Activated CD4-positive, alpha-beta T cell treated with anti-CD3 and anti-CD28 coated beads, Interleukin-2, amount 10 ng/mL, durations not matched to agents 24 days and 14 days (primary cell): ENCODE results near the gene KCNQ1OT1. TPM values are rescaled to one million over a fixed set of nuclear protein-coding genes. Genes with fewer than 3 reads are reported as not detected.

Experiments
- DNase-seq: peaks from one replicate; pipeline ENCODE4 v3.0.0; 2022
- H3K27ac Mint-ChIP-seq: one replicate; pipeline ENCODE4 v1.8.0; 2022; ENCODE audit warnings: mild to moderate bottlenecking, mixed read lengths
- H3K27me3 Mint-ChIP-seq: one replicate; pipeline ENCODE4 v1.8.0; 2022; ENCODE audit warnings: mixed read lengths
- H3K36me3 Mint-ChIP-seq: one replicate; pipeline ENCODE4 v1.8.0; 2022; ENCODE audit warnings: low read depth, mild to moderate bottlenecking, mixed read lengths
- H3K4me1 Mint-ChIP-seq: one replicate; pipeline ENCODE4 v1.8.0; 2021; ENCODE audit warnings: mixed read lengths
- H3K4me3 Mint-ChIP-seq: one replicate; pipeline ENCODE4 v1.8.0; 2022; ENCODE audit warnings: mild to moderate bottlenecking, moderate library complexity, mixed read lengths
- H3K9me3 Mint-ChIP-seq: one replicate; pipeline ENCODE4 v1.8.0; 2021; ENCODE audit warnings: mixed read lengths
- intact Hi-C: fragments of 100-400 bp; cut with micrococcal nuclease; formaldehyde crosslinking; loops from one replicate; pipeline ENCODE4 v1.15.1; 2023
- total RNA-seq: library from RNA; stranded (reverse); gene quantifications from 2 replicates; pipeline ENCODE4 v1.2.3, GENCODE V29; 2022

Gene KCNQ1OT1
- total RNA-seq, 1 donor from 2014 or later, result 0.61 TPM

DNA sequence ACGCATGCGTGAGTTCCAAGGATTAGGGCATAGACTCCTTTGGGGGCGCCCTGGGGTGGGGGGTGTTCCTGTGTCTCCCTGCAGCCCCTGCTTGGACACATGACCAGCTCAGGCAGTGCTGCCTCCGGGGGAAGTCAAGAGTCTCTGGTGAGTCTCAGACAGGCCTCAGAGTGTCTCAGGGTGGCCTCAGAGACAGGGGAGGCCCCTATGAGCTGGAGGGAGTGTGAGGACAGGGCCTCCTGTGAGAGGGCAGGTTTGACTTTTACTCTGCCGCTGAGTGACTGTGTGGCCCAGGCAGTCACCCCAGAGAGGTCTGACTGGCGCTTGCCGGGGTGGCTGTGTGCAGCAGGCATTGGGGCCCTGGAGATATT, 41.2 kb upstream of the KCNQ1OT1 start:
- DNase-seq, result no peak
- Mint-ChIP-seq H3K9me3 (no peaks in the 10 kb centered on the region), H3K27ac (no peak overlapping the region), H3K4me1 (no peaks in the 10 kb centered on the region), H3K4me3 (no peak overlapping the region), H3K27me3 (no peaks in the 10 kb centered on the region), H3K36me3 (no peaks in the 10 kb centered on the region)
- intact Hi-C loops, result no loop called here

DNA sequence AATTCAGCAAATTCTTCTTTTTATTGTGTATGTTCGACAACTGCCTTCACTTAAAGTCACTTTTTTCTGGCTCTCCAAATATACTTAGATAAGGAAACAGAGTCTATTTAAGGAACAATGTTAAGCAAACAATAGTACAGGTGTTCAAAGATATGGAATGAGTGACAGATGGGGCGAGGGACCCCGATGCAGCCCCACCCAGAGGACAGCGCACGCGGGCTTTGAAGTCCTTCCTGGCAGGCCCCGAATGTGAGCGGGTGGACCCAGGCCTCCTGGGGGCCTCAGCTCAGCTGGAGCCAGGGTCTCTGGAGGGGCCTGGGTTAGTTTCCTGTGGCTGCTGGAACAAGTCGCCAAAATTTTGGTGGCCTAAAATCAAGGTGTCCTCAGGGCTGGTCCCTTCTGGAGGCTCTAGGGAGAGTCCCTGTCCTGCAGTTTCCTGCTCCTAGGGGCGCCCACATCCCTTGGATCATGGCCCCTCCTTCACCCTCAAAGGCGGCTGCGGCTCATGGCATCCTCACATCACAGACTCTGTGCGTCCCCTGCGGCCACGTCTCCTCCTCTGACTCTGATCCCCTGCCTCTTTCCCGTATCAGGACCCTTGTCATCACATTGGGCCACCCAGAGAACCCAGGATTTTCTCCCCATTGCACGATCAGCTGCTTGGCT, 40.6 kb upstream of the KCNQ1OT1 start:
- H3K36me3 Mint-ChIP-seq, result no peaks in the 10 kb centered on the region
- H3K4me1 Mint-ChIP-seq, result no peaks in the 10 kb centered on the region
- H3K27me3 Mint-ChIP-seq, result no peaks in the 10 kb centered on the region
- intact Hi-C loops, result no loop called here
- no peaks in the 10 kb centered on the region for H3K9me3 Mint-ChIP-seq
- no peak for DNase-seq
- H3K4me3 Mint-ChIP-seq, result no peak overlapping the region
- no peak overlapping the region for H3K27ac Mint-ChIP-seq

DNA sequence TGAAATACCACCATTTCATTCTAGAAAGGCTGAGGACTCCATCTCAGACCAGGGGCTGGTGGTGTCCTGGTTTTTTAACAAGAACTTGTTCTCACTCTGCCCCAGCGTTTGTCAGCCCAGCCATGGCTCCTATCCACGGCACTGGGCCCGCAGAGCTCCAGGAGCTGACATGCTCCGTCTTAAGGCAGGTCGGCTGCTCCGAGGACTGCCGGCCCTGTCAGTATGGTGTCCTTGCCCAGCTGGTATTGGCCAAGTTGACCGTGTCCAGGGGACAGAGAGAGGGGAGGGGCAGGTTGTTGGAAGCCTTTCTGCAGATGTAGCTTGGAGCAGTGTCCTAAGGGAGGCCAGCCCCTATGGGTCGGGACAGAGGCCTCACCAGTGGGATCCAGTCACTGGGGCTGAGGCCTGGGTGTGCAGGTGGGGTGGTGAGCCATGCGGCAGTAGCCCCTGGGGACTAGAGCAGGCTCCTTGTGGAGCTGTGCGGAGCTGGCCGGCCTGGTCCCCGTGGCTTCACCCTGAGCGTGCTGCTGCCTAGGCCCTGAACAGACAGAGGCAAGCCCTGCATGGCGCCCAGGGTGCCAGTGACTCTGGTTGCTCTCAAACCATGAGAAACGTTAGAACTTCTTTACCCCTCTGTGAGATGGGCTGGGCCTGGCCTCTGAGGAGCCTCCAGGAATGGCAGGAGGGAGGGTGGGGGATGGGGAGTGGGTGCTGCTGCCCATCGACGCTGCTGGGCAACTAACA, 39.9 kb upstream of the KCNQ1OT1 start:
- Mint-ChIP-seq H3K36me3 (no peaks in the 10 kb centered on the region), H3K27me3 (no peaks in the 10 kb centered on the region), H3K27ac (no peak overlapping the region), H3K9me3 (no peaks in the 10 kb centered on the region), H3K4me1 (no peaks in the 10 kb centered on the region), H3K4me3 (no peak overlapping the region)
- no peak for DNase-seq
- intact Hi-C loops, result no loop called here

GRCh38 chr11:2738551-2739431, 39.0 kb upstream of the KCNQ1OT1 start:
- no peak overlapping the region for H3K27ac Mint-ChIP-seq
- intact Hi-C loops, result no loop called here
- no peak overlapping the region for H3K4me3 Mint-ChIP-seq
- no peaks in the 10 kb centered on the region for H3K27me3 Mint-ChIP-seq
- H3K9me3 Mint-ChIP-seq, result no peaks in the 10 kb centered on the region
- H3K36me3 Mint-ChIP-seq, result no peaks in the 10 kb centered on the region
- DNase-seq, result no peak
- H3K4me1 Mint-ChIP-seq, result no peaks in the 10 kb centered on the region

DNA sequence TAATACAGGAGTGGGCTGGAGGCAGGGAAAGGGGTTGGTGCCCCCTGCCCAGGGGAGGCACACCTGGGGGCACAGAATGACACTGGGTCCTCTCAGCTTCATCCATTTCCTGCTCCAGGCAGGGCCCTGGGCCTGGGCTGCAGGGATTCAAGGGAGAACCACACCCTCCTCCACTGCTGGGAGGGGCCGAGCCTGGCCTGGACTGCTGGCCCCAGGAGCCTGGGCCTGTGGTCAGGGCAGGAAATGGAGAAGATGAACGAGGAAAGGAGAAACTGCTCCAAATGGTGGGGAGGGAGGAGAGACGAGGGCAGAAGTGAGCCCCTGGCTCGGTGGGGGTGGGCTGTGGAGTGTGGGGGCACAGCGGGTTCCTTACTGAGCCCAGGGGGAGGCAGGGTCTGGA, 38.1 kb upstream of the KCNQ1OT1 start:
- no peaks in the 10 kb centered on the region for H3K9me3 Mint-ChIP-seq
- H3K27me3 Mint-ChIP-seq, result no peaks in the 10 kb centered on the region
- H3K36me3 Mint-ChIP-seq, result no peaks in the 10 kb centered on the region
- no peak overlapping the region for H3K4me3 Mint-ChIP-seq
- intact Hi-C loops, result no loop called here
- DNase-seq, result no peak
- H3K4me1 Mint-ChIP-seq, result no peaks in the 10 kb centered on the region
- no peak overlapping the region for H3K27ac Mint-ChIP-seq

GRCh38 chr11:2737226-2737590, 37.4 kb upstream of the KCNQ1OT1 start:
- Mint-ChIP-seq H3K9me3 (no peaks in the 10 kb centered on the region), H3K36me3 (no peaks in the 10 kb centered on the region), H3K27ac (no peak overlapping the region), H3K27me3 (no peaks in the 10 kb centered on the region), H3K4me1 (no peaks in the 10 kb centered on the region), H3K4me3 (no peak overlapping the region)
- intact Hi-C loops, result no loop called here
- no peak for DNase-seq

DNA sequence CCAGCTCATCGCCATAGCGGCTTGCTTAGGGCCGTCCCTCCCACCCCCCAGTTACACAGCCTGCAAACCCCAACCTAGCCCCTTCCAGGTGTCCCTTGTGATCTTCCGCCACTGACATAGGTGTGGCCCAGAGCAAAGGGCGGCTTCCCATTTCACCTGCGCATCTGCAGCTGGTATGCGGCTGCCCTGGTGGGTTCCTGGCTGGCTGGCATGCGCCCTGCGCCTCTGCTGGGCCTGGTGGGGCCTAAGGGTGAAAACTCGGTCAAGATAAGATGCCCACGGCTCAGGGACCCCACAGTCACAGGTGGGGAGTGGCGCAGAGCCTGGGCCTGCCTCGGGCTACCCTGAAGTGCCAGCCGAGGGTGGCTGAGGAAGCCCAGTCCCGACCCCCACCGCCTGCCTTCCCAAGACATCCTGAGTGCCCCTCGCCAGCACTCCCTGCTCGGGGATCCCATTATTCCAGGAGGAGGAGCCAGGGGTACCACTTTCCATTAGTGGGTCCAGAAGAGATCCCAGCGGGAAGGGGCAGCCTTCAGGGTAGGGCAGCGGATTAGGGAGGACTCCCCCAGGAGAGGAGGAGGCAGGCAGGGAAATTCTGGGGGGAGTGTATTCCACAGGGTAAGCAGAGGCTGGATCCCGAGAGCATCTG, 36.9 kb upstream of the KCNQ1OT1 start:
- DNase-seq, result no peak
- Mint-ChIP-seq H3K27me3 (no peaks in the 10 kb centered on the region), H3K36me3 (no peaks in the 10 kb centered on the region), H3K9me3 (no peaks in the 10 kb centered on the region), H3K4me3 (no peak overlapping the region), H3K27ac (no peak overlapping the region), H3K4me1 (no peaks in the 10 kb centered on the region)
- intact Hi-C loops, result no loop called here

- Mint-ChIP-seq H3K4me3 (no peak overlapping the region), H3K4me1 (no peaks in the 10 kb centered on the region), H3K27ac (no peak overlapping the region), H3K27me3 (no peaks in the 10 kb centered on the region), H3K36me3 (no peaks in the 10 kb centered on the region), H3K9me3 (no peaks in the 10 kb centered on the region)
- intact Hi-C loops, result no loop called here
- no peak for DNase-seq
These were observed 35.3 kb upstream of the KCNQ1OT1 start for GRCh38 chr11:2735053-2735589.

DNA sequence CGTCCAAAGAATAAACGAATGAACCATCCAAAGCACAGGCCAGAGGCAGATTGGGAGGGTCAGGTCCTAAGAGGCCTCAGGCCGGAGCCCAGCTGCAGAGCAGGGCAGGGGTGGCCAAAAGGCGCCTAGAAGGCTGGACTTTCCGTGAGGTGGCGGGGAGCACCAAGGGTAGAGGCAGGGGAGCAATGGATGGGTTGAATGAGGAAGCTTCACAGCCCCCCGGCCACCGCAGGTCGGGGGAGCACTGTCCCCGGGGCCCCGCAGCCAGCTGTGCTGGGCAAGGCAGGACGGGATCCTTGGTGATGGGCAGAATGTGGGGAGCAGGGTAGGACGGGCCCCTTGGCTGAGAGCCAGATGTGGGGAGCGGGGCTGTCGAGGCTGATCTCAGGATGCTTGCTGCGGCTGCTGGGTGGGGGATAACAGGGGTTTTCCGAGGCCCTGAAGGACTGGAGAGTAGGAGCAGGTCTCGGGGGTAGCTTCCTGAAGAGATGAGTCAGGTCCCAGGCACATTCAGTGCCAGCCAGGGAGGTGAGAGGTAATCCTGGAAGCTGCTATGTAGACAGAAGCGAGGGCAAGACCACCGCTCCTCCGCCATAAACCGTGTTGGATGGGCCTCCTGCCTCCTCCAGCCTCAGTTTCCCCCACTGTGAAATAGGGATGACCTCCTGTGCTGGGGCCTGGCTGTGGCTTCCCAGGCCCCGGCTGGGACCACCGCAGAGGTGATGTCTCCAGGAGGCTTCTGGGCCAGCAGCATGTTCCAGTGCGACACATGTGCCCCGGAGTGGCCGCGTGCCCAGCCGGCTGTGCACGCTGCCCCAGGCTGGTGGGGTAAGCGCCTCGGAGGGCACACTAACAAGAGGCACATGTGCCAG, 34.6 kb upstream of the KCNQ1OT1 start:
- Mint-ChIP-seq H3K36me3 (no peaks in the 10 kb centered on the region), H3K4me1 (no peaks in the 10 kb centered on the region), H3K9me3 (no peaks in the 10 kb centered on the region), H3K27ac (no peak overlapping the region), H3K4me3 (no peak overlapping the region), H3K27me3 (no peaks in the 10 kb centered on the region)
- DNase-seq, result no peak
- intact Hi-C loops, result no loop called here

DNA sequence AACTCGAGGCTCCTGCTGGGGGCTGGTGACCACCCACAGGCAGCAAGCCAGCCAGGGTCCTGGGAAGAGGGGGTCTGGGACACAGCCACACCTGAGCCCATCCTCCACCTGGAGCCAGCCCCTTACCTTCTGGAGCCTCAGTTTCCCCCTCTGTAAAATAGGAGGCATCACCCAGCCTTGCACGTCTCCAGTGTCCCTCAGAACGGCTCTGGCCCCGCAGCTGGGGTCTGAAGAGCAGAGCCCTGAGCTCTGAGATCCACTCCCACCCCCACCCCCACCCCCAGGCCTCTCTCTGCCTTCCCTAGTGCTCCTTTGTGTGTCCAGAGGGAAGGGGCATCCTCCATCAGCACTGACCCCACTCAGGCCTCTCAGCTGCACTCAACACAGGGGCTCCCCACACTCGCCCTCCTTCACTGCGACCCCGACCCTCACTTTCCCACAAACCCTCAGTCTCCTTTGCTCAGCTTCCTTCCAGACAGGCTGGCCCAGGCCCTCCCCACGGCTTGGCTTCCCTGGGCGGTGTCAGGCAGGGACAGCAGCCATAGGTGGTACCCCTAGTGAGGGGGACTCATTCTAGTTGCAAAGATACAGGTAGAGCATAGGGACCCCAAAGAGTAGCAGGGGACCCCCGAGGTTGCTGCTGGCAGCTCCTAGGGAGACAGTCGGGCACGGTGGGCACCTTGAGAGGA, 33.3 kb upstream of the KCNQ1OT1 start:
- no peak overlapping the region for H3K27ac Mint-ChIP-seq
- H3K36me3 Mint-ChIP-seq, result no peaks in the 10 kb centered on the region
- intact Hi-C loops, result no loop called here
- no peak for DNase-seq
- no peaks in the 10 kb centered on the region for H3K27me3 Mint-ChIP-seq
- H3K4me3 Mint-ChIP-seq, result no peak overlapping the region
- no peaks in the 10 kb centered on the region for H3K4me1 Mint-ChIP-seq
- no peaks in the 10 kb centered on the region for H3K9me3 Mint-ChIP-seq

DNA sequence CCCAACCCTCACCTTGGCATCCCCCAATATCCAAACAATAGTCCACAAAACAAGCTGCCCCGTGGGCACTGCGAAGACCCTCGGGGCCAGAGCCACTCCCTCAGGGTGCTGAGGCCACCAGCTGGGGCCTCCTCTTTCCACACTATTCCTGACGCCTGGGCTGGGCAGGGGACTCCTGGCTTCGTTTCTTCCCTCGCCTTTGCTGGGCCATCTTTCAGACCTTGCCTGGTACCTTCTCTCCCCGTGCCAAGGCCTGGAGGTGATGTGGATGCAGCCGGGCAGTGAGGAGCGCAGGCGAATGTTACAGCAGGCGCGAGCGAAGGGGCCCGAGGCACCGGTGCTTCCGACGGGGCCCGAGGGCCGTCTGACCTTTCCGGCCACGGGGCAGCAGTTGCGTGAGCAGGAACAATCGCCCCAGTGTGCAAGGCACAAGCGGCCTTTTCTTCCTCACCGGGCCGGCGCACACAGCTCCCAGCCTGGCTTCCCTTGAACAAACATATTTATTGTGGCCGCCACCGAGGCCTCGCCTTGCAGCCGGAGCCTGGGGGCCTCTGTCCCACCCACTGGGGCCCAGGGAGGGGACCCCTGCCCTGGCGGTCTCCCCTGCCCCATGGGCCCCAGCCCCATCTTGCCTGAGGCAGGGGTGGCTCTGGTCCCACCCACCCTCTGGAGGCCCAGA, 32.6 kb upstream of the KCNQ1OT1 start:
- DNase-seq, result no peak
- no peak overlapping the region for H3K4me3 Mint-ChIP-seq
- no peaks in the 10 kb centered on the region for H3K27me3 Mint-ChIP-seq
- no peaks in the 10 kb centered on the region for H3K36me3 Mint-ChIP-seq
- intact Hi-C loops, result no loop called here
- no peaks in the 10 kb centered on the region for H3K9me3 Mint-ChIP-seq
- H3K27ac Mint-ChIP-seq, result no peak overlapping the region
- H3K4me1 Mint-ChIP-seq, result no peaks in the 10 kb centered on the region
